Parathyroid adenoma (tissue), 2 donors: ENCODE results near the gene POFUT2.

Source experiments
- H2AFZ ChIP-seq: fragments of 300-600 bp; sonication (generic); one replicate; pipeline ENCODE4 v1.7.0; 2017; ENCODE audit warnings: antibody characterized with exemption, mild to moderate bottlenecking
- H3K27ac ChIP-seq: fragments of 300-600 bp; sonication (generic); one replicate; pipeline ENCODE4 v1.7.0; 2017
- H3K27me3 ChIP-seq: fragments of 300-600 bp; sonication (generic); one replicate; pipeline ENCODE4 v1.7.0; 2017; ENCODE audit warnings: low read length; ENCODE audit not compliant: control insufficient read depth, insufficient read depth
- H3K36me3 ChIP-seq: fragments of 300-600 bp; sonication (generic); one replicate; pipeline ENCODE4 v1.7.0; 2017; ENCODE audit warnings: low read length; ENCODE audit not compliant: control insufficient read depth, insufficient read depth
- H3K4me1 ChIP-seq: fragments of 300-600 bp; sonication (generic); one replicate; pipeline ENCODE4 v1.7.0; 2017; ENCODE audit warnings: control low read depth
- H3K4me2 ChIP-seq: fragments of 300-600 bp; sonication (generic); one replicate; pipeline ENCODE4 v1.7.0; 2017; ENCODE audit warnings: low read length
- H3K4me3 ChIP-seq: fragments of 300-600 bp; sonication (generic); one replicate; pipeline ENCODE4 v1.7.0; 2017; ENCODE audit warnings: low read depth, low read length
- H3K79me2 ChIP-seq: fragments of 300-600 bp; sonication (generic); one replicate; pipeline ENCODE4 v1.7.0; 2017; ENCODE audit warnings: control low read depth
- H3K9ac ChIP-seq: fragments of 300-600 bp; sonication (generic); one replicate; pipeline ENCODE4 v1.7.0; 2017; ENCODE audit warnings: mild to moderate bottlenecking
- H3K9me3 ChIP-seq: fragments of 300-600 bp; sonication (generic); one replicate; pipeline ENCODE4 v1.7.0; 2017; ENCODE audit warnings: low read length; ENCODE audit not compliant: control insufficient read depth
- TF ChIP-seq, protein P1 (sequence below): fragments of 300-600 bp; sonication (generic); IDR thresholded peaks from one replicate; pipeline ENCODE4 v1.7.0; 2017; ENCODE audit warnings: antibody characterized with exemption, mild to moderate bottlenecking
- donor health status: primary hyperparathyroidism.

The POFUT2 gene

DNA sequence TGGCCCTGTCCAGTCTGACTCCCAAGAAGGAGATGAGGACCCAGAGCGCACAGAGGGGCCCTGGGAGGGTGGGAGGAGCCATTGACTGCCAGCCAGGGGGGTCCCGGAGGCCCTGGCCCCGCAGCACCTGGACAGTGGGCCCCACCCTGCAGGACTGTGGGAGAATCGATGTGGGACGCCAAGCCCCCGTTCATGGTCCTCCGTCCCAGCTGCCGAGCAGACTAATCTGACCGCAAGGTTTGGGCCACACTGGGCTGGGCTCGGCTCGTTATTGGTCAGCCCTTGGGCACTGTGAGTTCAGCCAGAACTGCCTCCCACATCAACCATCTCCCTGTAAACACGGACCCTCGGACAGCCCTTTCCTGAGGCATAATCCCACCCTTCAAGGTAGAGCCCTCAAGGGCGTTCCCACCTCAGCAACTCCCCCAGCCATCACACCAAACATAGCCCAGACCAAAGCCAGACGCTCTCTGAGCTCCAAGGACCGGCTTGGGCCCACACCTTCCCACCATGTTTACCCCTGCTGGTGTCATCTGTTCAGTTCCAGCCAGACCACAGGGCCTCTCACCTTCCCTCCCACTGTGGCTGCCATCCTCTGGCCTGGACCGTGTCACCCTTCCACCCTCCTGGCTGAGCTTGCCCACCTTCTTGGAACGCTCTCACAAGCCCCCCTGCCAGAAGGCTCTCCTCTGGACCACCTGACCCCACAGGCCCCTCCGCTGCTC lies 16.2 kb upstream of the POFUT2 start:
- Histone ChIP-seq H3K79me2 (no peaks in the 10 kb centered on the region), H3K9ac (no peak overlapping the region), H3K9me3 (no peaks in the 10 kb centered on the region), H3K36me3 (no peaks in the 10 kb centered on the region), H3K27me3 (no peaks in the 10 kb centered on the region), H3K27ac (no peak overlapping the region), H2AFZ (no peak overlapping the region), H3K4me1 (no peaks in the 10 kb centered on the region), H3K4me3 (no peak overlapping the region), H3K4me2 (no peak overlapping the region)
- TF ChIP-seq, protein P1, sequence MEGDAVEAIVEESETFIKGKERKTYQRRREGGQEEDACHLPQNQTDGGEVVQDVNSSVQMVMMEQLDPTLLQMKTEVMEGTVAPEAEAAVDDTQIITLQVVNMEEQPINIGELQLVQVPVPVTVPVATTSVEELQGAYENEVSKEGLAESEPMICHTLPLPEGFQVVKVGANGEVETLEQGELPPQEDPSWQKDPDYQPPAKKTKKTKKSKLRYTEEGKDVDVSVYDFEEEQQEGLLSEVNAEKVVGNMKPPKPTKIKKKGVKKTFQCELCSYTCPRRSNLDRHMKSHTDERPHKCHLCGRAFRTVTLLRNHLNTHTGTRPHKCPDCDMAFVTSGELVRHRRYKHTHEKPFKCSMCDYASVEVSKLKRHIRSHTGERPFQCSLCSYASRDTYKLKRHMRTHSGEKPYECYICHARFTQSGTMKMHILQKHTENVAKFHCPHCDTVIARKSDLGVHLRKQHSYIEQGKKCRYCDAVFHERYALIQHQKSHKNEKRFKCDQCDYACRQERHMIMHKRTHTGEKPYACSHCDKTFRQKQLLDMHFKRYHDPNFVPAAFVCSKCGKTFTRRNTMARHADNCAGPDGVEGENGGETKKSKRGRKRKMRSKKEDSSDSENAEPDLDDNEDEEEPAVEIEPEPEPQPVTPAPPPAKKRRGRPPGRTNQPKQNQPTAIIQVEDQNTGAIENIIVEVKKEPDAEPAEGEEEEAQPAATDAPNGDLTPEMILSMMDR, result no peak

DNA sequence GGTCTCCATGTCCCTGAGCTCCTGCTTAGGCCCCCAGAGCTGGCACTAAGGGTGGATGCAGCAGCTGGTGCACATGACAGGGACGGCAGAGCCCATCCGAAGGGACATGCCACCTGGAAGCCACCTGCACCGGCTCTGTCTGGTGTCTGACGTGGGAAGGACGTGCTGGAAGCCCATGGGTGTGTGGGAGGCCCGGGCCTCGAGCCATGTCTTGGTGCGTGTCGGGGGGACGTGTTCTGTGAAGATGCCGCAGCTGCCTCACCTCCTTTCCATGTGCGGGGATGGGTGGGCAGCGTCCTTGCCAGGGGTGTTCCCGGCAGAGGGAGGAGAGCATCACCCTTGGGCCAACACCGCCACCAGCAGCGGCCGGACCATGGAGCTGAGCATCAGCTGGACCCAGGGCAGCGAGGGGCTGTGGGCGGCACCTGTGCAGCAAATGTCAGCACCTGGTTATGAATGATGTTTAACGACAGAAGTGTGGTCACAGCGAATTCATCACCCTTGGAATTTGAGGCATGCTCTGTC lies 15.5 kb upstream of the POFUT2 start:
- Histone ChIP-seq H3K27ac (peak overlapping the region; percentile 82), H3K79me2 (no peaks in the 10 kb centered on the region), H3K4me2 (no peak overlapping the region), H3K4me3 (no peak overlapping the region), H2AFZ (no peak overlapping the region), H3K27me3 (no peaks in the 10 kb centered on the region), H3K9me3 (no peaks in the 10 kb centered on the region), H3K4me1 (no peaks in the 10 kb centered on the region), H3K9ac (no peak overlapping the region), H3K36me3 (no peaks in the 10 kb centered on the region)
- TF ChIP-seq, protein P1, result no peak

DNA sequence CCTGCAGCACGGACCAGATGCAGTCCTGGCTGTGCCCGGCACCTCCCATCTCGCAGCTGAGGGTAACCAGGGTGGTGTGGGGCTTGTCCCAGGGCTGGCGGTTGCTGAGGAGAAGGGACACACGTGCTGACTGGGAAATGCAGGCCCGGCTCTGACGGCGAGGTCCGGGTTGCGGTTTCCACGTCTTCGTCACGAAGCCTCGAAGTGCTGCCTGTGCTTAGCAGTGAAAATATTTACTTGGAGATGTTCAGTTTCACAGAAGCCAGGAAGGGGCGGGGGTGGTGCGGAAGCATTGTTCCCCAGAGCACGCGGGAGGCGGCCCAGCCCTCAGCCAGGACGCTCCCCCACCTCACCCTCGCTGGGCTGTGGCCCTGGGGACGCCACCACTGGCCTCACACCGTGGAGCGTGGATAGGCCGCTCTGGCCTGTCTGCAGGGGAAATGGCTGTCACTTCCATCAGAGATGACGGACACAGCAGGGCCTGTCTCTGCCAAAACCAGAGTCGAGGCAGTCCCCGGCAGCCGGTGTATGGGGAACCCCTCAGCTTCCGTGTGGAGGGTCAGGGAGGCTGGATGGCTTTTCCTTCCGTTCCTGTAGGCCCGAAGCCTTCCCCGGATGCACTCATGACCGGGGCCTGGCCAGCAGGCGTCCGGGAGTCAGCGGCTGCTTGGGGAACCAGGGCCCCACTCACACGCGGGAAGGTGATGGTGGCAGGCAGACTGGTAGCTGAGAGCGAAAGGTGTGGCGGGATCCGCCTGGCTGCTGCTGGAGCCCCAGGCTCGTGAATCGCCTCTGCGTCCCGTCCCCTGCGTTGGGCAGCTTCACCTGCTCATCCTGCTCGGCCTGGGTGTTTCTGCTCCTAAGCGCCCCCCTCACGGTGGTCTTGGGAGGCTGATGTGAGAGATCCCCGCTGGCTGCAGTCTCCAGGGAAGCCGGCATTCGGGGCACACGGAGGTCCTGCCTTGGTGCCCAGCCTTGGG lies 14.7 kb upstream of the POFUT2 start:
- H3K27me3 ChIP-seq, result no peaks in the 10 kb centered on the region
- TF ChIP-seq, protein P1, result no peak
- no peak overlapping the region for H3K4me2 ChIP-seq
- H3K4me1 ChIP-seq, result no peaks in the 10 kb centered on the region
- H3K79me2 ChIP-seq, result no peaks in the 10 kb centered on the region
- H3K9me3 ChIP-seq, result no peaks in the 10 kb centered on the region
- H3K4me3 ChIP-seq, result no peak overlapping the region
- peak overlapping the region; percentile 82 for H3K27ac ChIP-seq
- H3K9ac ChIP-seq, result no peak overlapping the region
- no peaks in the 10 kb centered on the region for H3K36me3 ChIP-seq
- H2AFZ ChIP-seq, result no peak overlapping the region

DNA sequence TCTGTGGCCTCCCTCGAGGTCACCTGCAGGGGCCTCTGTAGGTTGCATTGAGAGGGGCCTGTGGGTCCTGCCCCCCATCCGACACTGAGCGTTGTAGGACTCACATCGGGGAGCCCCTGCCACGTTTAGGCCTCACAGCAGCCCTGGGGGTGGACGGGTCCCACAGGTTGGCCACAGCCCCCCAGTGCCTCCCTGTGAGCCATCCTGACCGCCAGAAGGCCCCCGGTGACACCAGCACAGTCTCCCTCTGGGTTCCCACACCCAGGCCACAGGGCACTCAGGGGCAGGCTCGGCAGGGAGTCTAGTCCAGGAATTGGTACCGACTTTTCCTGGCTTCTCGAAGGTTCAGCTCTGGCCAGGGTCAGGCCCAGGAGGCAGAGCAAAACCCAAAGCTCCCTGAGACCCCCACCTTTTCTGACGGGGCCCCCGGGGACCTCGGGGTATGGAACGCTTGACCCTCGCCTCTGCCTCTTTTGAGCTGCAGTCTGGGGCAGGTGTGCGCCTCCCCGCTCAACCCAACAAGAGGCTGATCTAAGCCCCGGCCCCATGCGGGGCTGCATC lies 13.9 kb upstream of the POFUT2 start:
- TF ChIP-seq, protein P1, result no peak
- H3K9ac ChIP-seq, result no peak overlapping the region

More for the DNA sequence above, 13.9 kb upstream of the POFUT2 start:
- Histone ChIP-seq H3K4me3 (no peak overlapping the region), H3K27ac (peak overlapping the region; percentile 82), H3K36me3 (no peaks in the 10 kb centered on the region), H3K9me3 (no peaks in the 10 kb centered on the region), H3K4me1 (no peaks in the 10 kb centered on the region), H3K79me2 (no peaks in the 10 kb centered on the region), H3K27me3 (no peaks in the 10 kb centered on the region), H2AFZ (no peak overlapping the region), H3K4me2 (no peak overlapping the region)
